Activated CD4-positive, alpha-beta memory T cell treated with anti-CD3 and anti-CD28 coated beads, Interleukin-2, amount 10 ng/mL, durations not matched to agents 7 days and 5 days (primary cell): ENCODE data around the gene SIN3B. TPM values are rescaled to one million over a fixed set of nuclear protein-coding genes. Genes with fewer than 3 reads are reported as not detected.
"Not testable (repeated sequence)": the region's sequence is repeated elsewhere in the genome, so short reads cannot be mapped to it uniquely, and the experiment has no call there.

Source experiments
- CTCF ChIA-PET: fragments of 350-600 bp; sonication (Branson Sonifier 250); formaldehyde crosslinking; loops from one replicate; lab custom pipeline; 2021; ENCODE audit warnings: antibody characterized with exemption, inconsistent platforms; lab: Charles Lee
- POLR2A ChIA-PET: fragments of 350-600 bp; sonication (Branson Sonifier 250); formaldehyde crosslinking; loops from one replicate; lab custom pipeline; 2021; ENCODE audit warnings: antibody characterized with exemption; lab: Charles Lee
- DNase-seq: peaks from one replicate; pipeline ENCODE4 v3.0.0-alpha.2; 2020
- H3K27ac Mint-ChIP-seq: one replicate; pipeline ENCODE4 v1.8.0; 2021; ENCODE audit warnings: mild to moderate bottlenecking, mixed read lengths
- H3K27me3 Mint-ChIP-seq: one replicate; pipeline ENCODE4 v1.8.0; 2021; ENCODE audit warnings: mixed read lengths
- H3K36me3 Mint-ChIP-seq: one replicate; pipeline ENCODE4 v1.8.0; 2021; ENCODE audit warnings: low read depth, mixed read lengths
- H3K4me1 Mint-ChIP-seq: one replicate; pipeline ENCODE4 v1.8.0; 2021; ENCODE audit warnings: mixed read lengths
- H3K4me3 Mint-ChIP-seq: one replicate; pipeline ENCODE4 v1.8.0; 2021; ENCODE audit warnings: mild to moderate bottlenecking, mixed read lengths
- H3K9me3 Mint-ChIP-seq: one replicate; pipeline ENCODE4 v1.8.0; 2021; ENCODE audit warnings: mixed read lengths
- total RNA-seq, 2 experiments: library from RNA; stranded (reverse); gene quantifications; one replicate each; pipeline ENCODE4 v1.2.3, GENCODE V29; 2021

Gene SIN3B
- 10 to 100 TPM; 25.8 to 28.1 TPM for total RNA-seq

- CTCF ChIA-PET = interaction anchor here (0.6 kb wide), 1 partner anchor 57 kb away, joined by 3 read pairs; no protein-coding TSS in a partner anchor
- H3K9me3 Mint-ChIP-seq = no peaks in the 10 kb centered on the region
- peak; percentile 91 for DNase-seq
- H3K36me3 Mint-ChIP-seq = peaks cover 14% of the 10 kb centered on the region
- POLR2A ChIA-PET = interaction anchor here (1.0 to 1.1 kb wide), 2 partner anchors 170 to 360 kb away, joined by 3 read pairs; partner anchors contain the start of gene SMIM7
- peaks cover 24% of the 10 kb centered on the region for H3K27me3 Mint-ChIP-seq
- H3K4me3 Mint-ChIP-seq = peak within 1 kb of the TSS; percentile 83
- peaks cover 36% of the 10 kb centered on the region for H3K4me1 Mint-ChIP-seq
- H3K27ac Mint-ChIP-seq = peak within 1 kb of the TSS; percentile 66
Observed at GRCh38 chr19:16829010-16829821, at the start of gene SIN3B. Gene SIN3B, plus strand, starts transcription at chr19:16829398. Its CDS starts 23 bp downstream, at chr19:16829421.

GRCh38 chr19:16779539-16780163, 49.5 kb upstream of the SIN3B start:
- H3K4me1 Mint-ChIP-seq = no peaks in the 10 kb centered on the region
- CTCF ChIA-PET = interaction anchor here (0.6 to 1.5 kb wide), 3 partner anchors 121 to 619 kb away, joined by 3 to 5 read pairs (median 4); no protein-coding TSS in a partner anchor
- POLR2A ChIA-PET = interaction anchor here (0.6 kb wide), 1 partner anchor 65 kb away, joined by 3 read pairs; no protein-coding TSS in a partner anchor
- no peaks in the 10 kb centered on the region for H3K9me3 Mint-ChIP-seq
- H3K4me3 Mint-ChIP-seq = no peak overlapping the region
- no peak overlapping the region for H3K27ac Mint-ChIP-seq
- peaks cover 3% of the 10 kb centered on the region for H3K27me3 Mint-ChIP-seq
- no peaks in the 10 kb centered on the region for H3K36me3 Mint-ChIP-seq
- no peak for DNase-seq

- H3K36me3 Mint-ChIP-seq = no peaks in the 10 kb centered on the region
- H3K9me3 Mint-ChIP-seq = no peaks in the 10 kb centered on the region
- CTCF ChIA-PET = interaction anchor here (0.6 kb wide), 1 partner anchor 304 kb away, joined by 3 read pairs; no protein-coding TSS in a partner anchor
- no peak for DNase-seq
- H3K4me3 Mint-ChIP-seq = no peak overlapping the region
- POLR2A ChIA-PET = no interaction called here
- H3K27ac Mint-ChIP-seq = no peak overlapping the region
- no peaks in the 10 kb centered on the region for H3K27me3 Mint-ChIP-seq
- no peaks in the 10 kb centered on the region for H3K4me1 Mint-ChIP-seq
Observed at GRCh38 chr19:16782719-16783118, 46.5 kb upstream of the SIN3B start.

GRCh38 chr19:16788479-16788878, 40.7 kb upstream of the SIN3B start:
- peaks cover 16% of the 10 kb centered on the region for H3K9me3 Mint-ChIP-seq
- H3K4me1 Mint-ChIP-seq = no peaks in the 10 kb centered on the region

DNA sequence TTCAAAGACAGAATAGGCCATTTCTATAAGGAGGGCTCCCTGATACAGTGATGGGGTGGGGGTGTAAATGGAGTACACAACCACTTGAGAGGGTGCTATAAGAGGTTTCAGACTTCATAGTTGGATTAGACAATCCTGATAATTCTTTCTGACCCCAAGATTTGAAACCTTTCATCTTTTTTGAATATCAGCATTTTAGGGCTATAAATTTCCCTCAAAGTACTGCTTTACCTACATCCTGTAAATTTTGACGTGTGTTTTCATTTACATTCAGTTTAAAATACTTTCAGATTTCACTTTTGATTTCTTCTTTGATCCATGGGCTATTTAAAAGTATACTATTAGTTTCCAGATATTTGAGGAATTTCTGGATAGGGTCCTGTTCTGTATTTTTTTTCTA, 40.0 kb upstream of the SIN3B start:
- no peaks in the 10 kb centered on the region for H3K27me3 Mint-ChIP-seq
- no peak overlapping the region for H3K27ac Mint-ChIP-seq
- no peak for DNase-seq
- no peak overlapping the region for H3K4me3 Mint-ChIP-seq
- peaks cover 3% of the 10 kb centered on the region for H3K36me3 Mint-ChIP-seq
- CTCF ChIA-PET = no interaction called here
- POLR2A ChIA-PET = no interaction called here
- H3K4me1 Mint-ChIP-seq = no peaks in the 10 kb centered on the region
- peaks cover 16% of the 10 kb centered on the region for H3K9me3 Mint-ChIP-seq

More at GRCh38 chr19:16788479-16788878, 40.7 kb upstream of the SIN3B start:
- ChIA-PET POLR2A (no interaction called here), CTCF (no interaction called here)
- no peak for DNase-seq
- Mint-ChIP-seq H3K27ac (no peak overlapping the region), H3K4me3 (no peak overlapping the region), H3K36me3 (peaks cover 3% of the 10 kb centered on the region), H3K27me3 (no peaks in the 10 kb centered on the region)

DNA sequence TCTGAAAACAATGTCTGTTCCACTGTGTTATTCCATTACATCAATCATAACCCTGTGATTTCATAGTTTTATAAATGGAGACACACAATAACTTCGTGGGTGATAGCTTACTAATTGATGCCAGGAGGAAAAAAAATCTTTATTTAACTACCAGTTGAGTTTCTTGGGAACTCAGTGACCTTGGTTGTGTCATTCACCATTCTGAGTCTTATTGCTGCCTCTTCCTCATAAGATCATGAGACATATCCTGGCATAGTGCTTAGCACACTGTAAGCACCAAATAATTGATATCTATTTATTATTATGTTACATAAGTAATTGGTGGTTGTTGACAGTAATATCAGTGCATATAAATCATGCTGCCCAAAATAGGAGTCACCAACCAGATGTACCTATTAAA, 39.1 kb upstream of the SIN3B start:
- ChIA-PET CTCF (no interaction called here), POLR2A (no interaction called here)
- DNase-seq = no peak
- Mint-ChIP-seq H3K9me3 (peaks cover 16% of the 10 kb centered on the region), H3K4me3 (no peak overlapping the region), H3K27me3 (no peaks in the 10 kb centered on the region), H3K4me1 (no peaks in the 10 kb centered on the region), H3K36me3 (peaks cover 3% of the 10 kb centered on the region), H3K27ac (no peak overlapping the region)

DNA sequence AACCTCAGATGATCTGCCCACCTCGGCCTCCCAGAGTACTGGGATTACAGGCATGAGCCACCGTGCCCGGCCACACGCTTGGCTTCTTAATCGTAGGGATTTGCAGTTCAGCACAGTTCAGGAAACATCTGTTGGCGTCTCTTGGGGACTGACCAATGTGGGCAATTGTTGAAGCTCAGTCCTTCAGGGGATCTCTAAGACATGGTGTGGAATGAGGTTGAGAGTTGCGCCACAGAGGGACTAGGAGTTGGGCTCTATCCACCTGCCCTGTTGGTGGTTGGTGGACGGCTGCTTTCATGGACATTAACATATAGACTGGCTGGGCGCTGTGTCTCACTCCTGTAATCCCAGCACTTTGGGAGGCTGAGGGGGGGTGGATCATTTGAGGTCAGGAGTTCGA, 37.3 kb upstream of the SIN3B start:
- H3K27me3 Mint-ChIP-seq = no peaks in the 10 kb centered on the region
- DNase-seq = no peak
- no peaks in the 10 kb centered on the region for H3K4me1 Mint-ChIP-seq
- peaks cover 21% of the 10 kb centered on the region for H3K9me3 Mint-ChIP-seq
- ChIA-PET CTCF (no interaction called here), POLR2A (no interaction called here)
- H3K4me3 Mint-ChIP-seq = no peak overlapping the region
- H3K27ac Mint-ChIP-seq = no peak overlapping the region
- peaks cover 3% of the 10 kb centered on the region for H3K36me3 Mint-ChIP-seq

DNA sequence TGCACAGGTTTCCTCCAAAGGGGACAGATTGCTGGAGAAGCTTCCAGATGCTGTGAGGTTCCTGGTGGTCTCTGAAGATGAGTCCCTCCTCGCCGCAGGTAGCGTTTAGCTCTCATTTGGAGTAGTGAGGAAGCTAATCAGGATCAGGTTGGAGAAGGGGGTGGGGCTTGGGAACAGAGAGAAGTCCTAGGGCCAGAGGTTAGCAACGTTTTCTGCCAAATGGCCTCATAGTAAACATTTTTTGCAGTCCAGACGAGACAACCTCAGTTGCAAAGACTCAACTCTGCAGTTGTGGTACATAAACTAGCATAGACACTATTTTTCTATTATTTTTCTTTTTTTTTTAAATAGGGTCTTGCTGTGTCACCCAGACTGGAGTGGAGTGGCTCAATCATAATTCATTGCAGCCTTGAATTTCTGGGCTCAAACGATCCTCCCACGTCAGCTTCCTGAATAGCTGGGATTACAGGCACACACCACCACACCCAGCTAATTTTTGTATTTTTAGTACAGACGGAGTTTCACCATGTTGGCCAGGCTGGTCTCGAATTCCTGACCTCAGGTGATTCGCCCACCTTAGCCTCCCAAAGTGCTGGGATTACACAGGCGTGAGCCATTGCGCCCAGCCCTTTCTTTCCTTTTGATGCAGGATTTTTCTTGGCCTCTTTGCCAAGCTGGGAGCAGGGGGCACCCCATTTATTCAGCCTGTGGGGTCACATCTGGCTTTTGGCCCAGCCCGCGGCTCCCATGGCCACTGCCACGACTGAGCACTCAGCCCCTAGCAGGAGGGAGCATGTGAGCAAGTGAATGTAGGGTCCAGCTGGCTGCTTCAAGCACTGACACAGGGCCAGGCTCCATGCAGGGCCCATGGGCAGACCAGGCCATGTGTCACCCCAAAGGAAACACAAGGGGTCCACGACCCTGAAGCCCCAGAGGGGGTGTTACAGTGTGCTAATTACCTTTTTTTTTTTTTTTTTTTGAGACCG, 34.4 kb upstream of the SIN3B start:
- no peak overlapping the region for H3K4me3 Mint-ChIP-seq
- H3K27me3 Mint-ChIP-seq = no peaks in the 10 kb centered on the region
- H3K4me1 Mint-ChIP-seq = no peaks in the 10 kb centered on the region
- CTCF ChIA-PET = no interaction called here
- DNase-seq = no peak
- POLR2A ChIA-PET = no interaction called here
- H3K9me3 Mint-ChIP-seq = peaks cover 12% of the 10 kb centered on the region
- peaks cover 3% of the 10 kb centered on the region for H3K36me3 Mint-ChIP-seq
- H3K27ac Mint-ChIP-seq = no peak overlapping the region

DNA sequence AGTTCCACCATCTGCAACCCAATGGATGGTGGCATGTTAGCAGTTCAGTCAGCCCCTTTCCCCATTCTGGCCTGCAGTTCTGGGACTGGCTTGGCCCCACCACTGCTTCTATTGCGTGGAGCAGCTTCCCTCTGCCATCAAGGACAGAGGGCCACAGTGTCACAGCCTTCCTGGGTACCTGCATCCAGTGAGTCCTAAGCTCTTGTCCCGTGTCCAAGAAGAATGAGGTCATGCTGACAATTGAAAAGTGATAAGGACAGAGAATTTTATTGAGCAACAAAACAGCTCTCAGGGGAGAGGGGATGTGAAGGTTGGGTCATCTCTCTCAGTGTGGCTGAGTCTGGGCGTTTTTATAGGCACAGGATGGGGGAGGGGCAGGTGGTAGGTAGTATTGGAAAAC, 33.5 kb upstream of the SIN3B start:
- Mint-ChIP-seq H3K27me3 (no peaks in the 10 kb centered on the region), H3K4me3 (no peak overlapping the region)
- CTCF ChIA-PET = no interaction called here

GRCh38 chr19:16797876-16798275, 31.3 kb upstream of the SIN3B start:
- POLR2A ChIA-PET = no interaction called here
- CTCF ChIA-PET = no interaction called here
- no peak overlapping the region for H3K4me3 Mint-ChIP-seq
- no peaks in the 10 kb centered on the region for H3K4me1 Mint-ChIP-seq
- peaks cover 5% of the 10 kb centered on the region for H3K9me3 Mint-ChIP-seq
- no peak for DNase-seq
- H3K27ac Mint-ChIP-seq = no peak overlapping the region
- no peaks in the 10 kb centered on the region for H3K27me3 Mint-ChIP-seq
- no peaks in the 10 kb centered on the region for H3K36me3 Mint-ChIP-seq

More for the DNA sequence above, 33.5 kb upstream of the SIN3B start:
- no peaks in the 10 kb centered on the region for H3K36me3 Mint-ChIP-seq
- no peak overlapping the region for H3K27ac Mint-ChIP-seq
- POLR2A ChIA-PET = no interaction called here
- no peaks in the 10 kb centered on the region for H3K4me1 Mint-ChIP-seq
- peaks cover 8% of the 10 kb centered on the region for H3K9me3 Mint-ChIP-seq
- no peak for DNase-seq

DNA sequence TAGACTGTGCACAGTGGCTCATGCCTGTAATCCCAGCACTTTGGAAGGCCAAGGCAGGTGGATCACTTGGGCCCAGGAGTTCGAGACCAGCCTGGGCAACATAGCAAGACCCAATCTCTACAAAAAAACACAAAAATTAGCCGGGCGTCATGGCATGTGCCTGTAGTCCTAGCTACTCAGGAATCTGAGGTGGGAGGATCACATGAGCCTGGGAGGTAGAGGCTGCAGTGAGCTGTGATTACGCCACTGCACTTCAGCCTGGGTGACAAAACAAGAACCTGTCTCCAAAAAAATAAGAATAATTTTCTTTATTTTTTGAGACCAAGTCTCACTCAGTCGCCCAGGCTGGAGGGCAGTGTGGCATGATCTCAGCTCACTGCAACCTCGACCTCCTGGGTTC, 30.9 kb upstream of the SIN3B start:
- CTCF ChIA-PET, DNase-seq, H3K36me3 Mint-ChIP-seq, H3K4me3 Mint-ChIP-seq, H3K9me3 Mint-ChIP-seq, H3K27ac Mint-ChIP-seq, POLR2A ChIA-PET, H3K27me3 Mint-ChIP-seq, H3K4me1 Mint-ChIP-seq: not testable (repeated sequence)

DNA sequence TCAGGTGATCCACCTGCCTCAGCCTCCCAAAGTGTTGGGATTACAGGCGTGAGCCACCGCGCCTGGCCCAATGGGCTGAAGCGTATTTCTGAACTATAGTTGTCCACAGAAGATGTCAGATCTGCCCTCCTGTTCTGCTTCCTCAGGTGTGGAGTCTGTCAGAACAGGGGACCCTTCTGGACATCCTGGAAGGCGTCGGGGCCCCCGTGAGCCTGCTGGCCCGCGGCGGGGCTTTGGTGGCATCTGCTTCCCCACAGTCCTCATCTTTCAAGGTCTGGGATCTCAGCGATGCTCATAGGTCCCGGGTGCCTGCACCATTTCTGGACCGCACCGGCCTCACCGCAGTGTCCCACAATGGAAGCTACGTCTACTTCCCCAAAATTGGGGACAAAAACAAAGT, 29.5 kb upstream of the SIN3B start:
- ChIA-PET CTCF (no interaction called here), POLR2A (no interaction called here)
- no peak overlapping the region for H3K4me3 Mint-ChIP-seq
- H3K4me1 Mint-ChIP-seq = no peaks in the 10 kb centered on the region
- DNase-seq = no peak
- peaks cover 5% of the 10 kb centered on the region for H3K9me3 Mint-ChIP-seq
- H3K27me3 Mint-ChIP-seq = no peaks in the 10 kb centered on the region
- no peak overlapping the region for H3K27ac Mint-ChIP-seq
- H3K36me3 Mint-ChIP-seq = no peaks in the 10 kb centered on the region
